Erythroblast (primary cell): ENCODE measurements around the gene HOPX.

Experiments
- GATA1 ChIP-seq: IDR thresholded peaks from 2 replicates; pipeline ENCODE4 v1.6.1; 2011; ENCODE audit warnings: low read depth, mild to moderate bottlenecking, control low read depth, low read length, moderate library complexity
- POLR2A ChIP-seq: IDR thresholded peaks from 2 replicates; pipeline ENCODE4 v1.6.1; 2011; ENCODE audit warnings: mild to moderate bottlenecking, low read length

GRCh38 chr4:56648824-56649151 lies 32.3 kb downstream of the HOPX start:
- TF ChIP-seq POLR2A (no peak), GATA1 (no peak)
